Measurements from ENCODE around the gene BOD1.

GRCh38 chr5:173565491-173566072 lies 50.9 kb downstream of the BOD1 start:
- no peak for TF ChIP-seq RAD21 (IDR thresholded peaks at IDR 0.05; ENCODE audit: low read depth)
- TF ChIP-seq MAX (IDR thresholded peaks at IDR 0.05), result no peak
- TF ChIP-seq EP300 (IDR thresholded peaks at IDR 0.05; ENCODE audit: borderline replicate concordance), result no peak
